Measurements from ENCODE around the gene LINC01488. TPM values are rescaled to one million over a fixed set of nuclear protein-coding genes. Genes with fewer than 3 reads are reported as not detected.

The LINC01488 gene
- total and polyA plus RNA-seq, 2 donors from 2014 or later = not detected

- Histone ChIP-seq H3K9me3 (ENCODE audit: control insufficient read depth in 2 of 3, insufficient read depth in 1 of 3, low read length in 3 of 3) (peaks cover 0 to 8% (median 0%) of the 10 kb centered on the region in 3 donors), H3K4me3 (ENCODE audit: low read length in 3 of 3) (no peak overlapping the region), H3K27me3 (ENCODE audit: control insufficient read depth, insufficient read depth, low read length) (no peaks in the 10 kb centered on the region), H3K27ac (ENCODE audit: low read depth in 2 of 2, low read length in 2 of 2) (no peak overlapping the region), H3K9ac (ENCODE audit: low read length in 3 of 3) (no peak overlapping the region), H3K36me3 (ENCODE audit: control insufficient read depth in 2 of 3, insufficient read depth in 3 of 3, low read length in 3 of 3) (no peaks in the 10 kb centered on the region), H3K4me1 (ENCODE audit: control insufficient read depth in 2 of 3, insufficient read depth in 2 of 3, low read depth in 1 of 3, low read length in 3 of 3) (peaks cover 0 to 2% (median 0%) of the 10 kb centered on the region in 3 donors)
- TF ChIP-seq CTCF (IDR thresholded peaks at IDR 0.05; ENCODE audit: borderline replicate concordance, extremely low read depth, insufficient read depth) = no peak
- FAIRE-seq (no peak), DNase-seq (peak in 1 of 5 donors; percentile 8)
- intact Hi-C loops (cut with DNase I) = no loop called here
Observed at GRCh38 chr11:69454018-69454417, 27.4 kb upstream of the LINC01488 start.

GRCh38 chr11:69455969-69456368 is 25.5 kb upstream of the LINC01488 start:
- no peaks in the 10 kb centered on the region for H3K4me1 ChIP-seq (ENCODE audit: control insufficient read depth in 2 of 3, insufficient read depth in 2 of 3, low read depth in 1 of 3, low read length in 3 of 3)
- no peaks in the 10 kb centered on the region for H3K36me3 ChIP-seq (ENCODE audit: control insufficient read depth in 2 of 3, insufficient read depth in 3 of 3, low read length in 3 of 3)
- DNase-seq (peak in 1 of 5 donors; percentile 38), FAIRE-seq (no peak)
- H3K9me3 ChIP-seq (ENCODE audit: control insufficient read depth in 2 of 3, insufficient read depth in 1 of 3, low read length in 3 of 3) = peaks cover 0 to 14% (median 0%) of the 10 kb centered on the region in 3 donors
- H3K9ac ChIP-seq (ENCODE audit: low read length in 3 of 3) = no peak overlapping the region
- H3K27me3 ChIP-seq (ENCODE audit: control insufficient read depth, insufficient read depth, low read length) = no peaks in the 10 kb centered on the region
- no peak overlapping the region for H3K4me3 ChIP-seq (ENCODE audit: low read length in 3 of 3)
- TF ChIP-seq CTCF (IDR thresholded peaks at IDR 0.05; ENCODE audit: borderline replicate concordance, extremely low read depth, insufficient read depth) = no peak
- no peak overlapping the region for H3K27ac ChIP-seq (ENCODE audit: low read depth in 2 of 2, low read length in 2 of 2)
- intact Hi-C loops (cut with DNase I) = no loop called here

- DNase-seq (peak in 1 of 5 donors; percentile 17), FAIRE-seq (no peak)
Observed at GRCh38 chr11:69456712-69457111, 24.8 kb upstream of the LINC01488 start.

More at GRCh38 chr11:69456712-69457111, 24.8 kb upstream of the LINC01488 start:
- Histone ChIP-seq H3K36me3 (ENCODE audit: control insufficient read depth in 2 of 3, insufficient read depth in 3 of 3, low read length in 3 of 3) (no peaks in the 10 kb centered on the region), H3K4me3 (ENCODE audit: low read length in 3 of 3) (no peak overlapping the region), H3K27ac (ENCODE audit: low read depth in 2 of 2, low read length in 2 of 2) (no peak overlapping the region), H3K4me1 (ENCODE audit: control insufficient read depth in 2 of 3, insufficient read depth in 2 of 3, low read depth in 1 of 3, low read length in 3 of 3) (no peaks in the 10 kb centered on the region), H3K9ac (ENCODE audit: low read length in 3 of 3) (no peak overlapping the region), H3K9me3 (ENCODE audit: control insufficient read depth in 2 of 3, insufficient read depth in 1 of 3, low read length in 3 of 3) (peaks cover 0 to 18% (median 0%) of the 10 kb centered on the region in 3 donors), H3K27me3 (ENCODE audit: control insufficient read depth, insufficient read depth, low read length) (no peaks in the 10 kb centered on the region)
- intact Hi-C loops (cut with DNase I) = no loop called here
- TF ChIP-seq CTCF (IDR thresholded peaks at IDR 0.05; ENCODE audit: borderline replicate concordance, extremely low read depth, insufficient read depth) = no peak
